GM12864 (cell line): ENCODE measurements around the gene NCKAP5.

ENCODE experiments used
- DNase-seq: peaks from one replicate; pipeline ENCODE4 v3.0.0-alpha.2; 2011; ENCODE audit warnings: low read depth
- H3K4me3 ChIP-seq: 2 replicates; pipeline ENCODE4 v1.5.1; 2011; ENCODE audit warnings: mild to moderate bottlenecking, low read depth, low read length, control low read depth
- CTCF ChIP-seq: IDR thresholded peaks from 2 replicates; pipeline ENCODE4 v1.5.1; 2011; ENCODE audit warnings: low read depth, mild to moderate bottlenecking, moderate library complexity, low read length, control low read depth, inconsistent platforms; ENCODE audit errors: missing control alignments

NCKAP5 gene

GRCh38 chr2:132789066-132789465 lies 779.2 kb downstream of the NCKAP5 start:
- no peak overlapping the region for H3K4me3 ChIP-seq
- TF ChIP-seq CTCF: no peak
- DNase-seq: no peak

GRCh38 chr2:132788310-132788838 lies 779.9 kb downstream of the NCKAP5 start:
- H3K4me3 ChIP-seq: no peak overlapping the region
- DNase-seq: no peak
- no peak for TF ChIP-seq CTCF

- DNase-seq: no peak
- H3K4me3 ChIP-seq: no peak overlapping the region
- no peak for TF ChIP-seq CTCF
Measured at GRCh38 chr2:132783883-132784282, 784.4 kb downstream of the NCKAP5 start.

- DNase-seq: no peak
- H3K4me3 ChIP-seq: no peak overlapping the region
- TF ChIP-seq CTCF: no peak
Measured at GRCh38 chr2:132782176-132782783, 786.0 kb downstream of the NCKAP5 start.

- H3K4me3 ChIP-seq: no peak overlapping the region
- no peak for TF ChIP-seq CTCF
- DNase-seq: no peak
Measured at GRCh38 chr2:132780651-132781050, 787.6 kb downstream of the NCKAP5 start.

GRCh38 chr2:132779206-132779721 lies 789.0 kb downstream of the NCKAP5 start:
- H3K4me3 ChIP-seq: no peak overlapping the region
- DNase-seq: no peak
- no peak for TF ChIP-seq CTCF

- no peak overlapping the region for H3K4me3 ChIP-seq
- TF ChIP-seq CTCF: no peak
- DNase-seq: no peak
Measured at GRCh38 chr2:132776287-132776686, 792.0 kb downstream of the NCKAP5 start.
